ENCODE data around the gene INTS11.
A peak's percentile ranks its signal among the peaks of the same experiment; 100 is the strongest.

INTS11 gene

GRCh38 chr1:1287288-1288110 is 37.0 kb downstream of the INTS11 start:
- FAIRE-seq = no peak
- TF ChIP-seq POU2F2 (IDR thresholded peaks at IDR 0.05; ENCODE audit: low read depth, low read length) = no peak
- no peak for TF ChIP-seq PAX5 (IDR thresholded peaks at IDR 0.05; ENCODE audit: insufficient read depth, low read length, severe bottlenecking)
- no peak for DNase-seq (ENCODE audit: insufficient read length, low spot score)

DNA sequence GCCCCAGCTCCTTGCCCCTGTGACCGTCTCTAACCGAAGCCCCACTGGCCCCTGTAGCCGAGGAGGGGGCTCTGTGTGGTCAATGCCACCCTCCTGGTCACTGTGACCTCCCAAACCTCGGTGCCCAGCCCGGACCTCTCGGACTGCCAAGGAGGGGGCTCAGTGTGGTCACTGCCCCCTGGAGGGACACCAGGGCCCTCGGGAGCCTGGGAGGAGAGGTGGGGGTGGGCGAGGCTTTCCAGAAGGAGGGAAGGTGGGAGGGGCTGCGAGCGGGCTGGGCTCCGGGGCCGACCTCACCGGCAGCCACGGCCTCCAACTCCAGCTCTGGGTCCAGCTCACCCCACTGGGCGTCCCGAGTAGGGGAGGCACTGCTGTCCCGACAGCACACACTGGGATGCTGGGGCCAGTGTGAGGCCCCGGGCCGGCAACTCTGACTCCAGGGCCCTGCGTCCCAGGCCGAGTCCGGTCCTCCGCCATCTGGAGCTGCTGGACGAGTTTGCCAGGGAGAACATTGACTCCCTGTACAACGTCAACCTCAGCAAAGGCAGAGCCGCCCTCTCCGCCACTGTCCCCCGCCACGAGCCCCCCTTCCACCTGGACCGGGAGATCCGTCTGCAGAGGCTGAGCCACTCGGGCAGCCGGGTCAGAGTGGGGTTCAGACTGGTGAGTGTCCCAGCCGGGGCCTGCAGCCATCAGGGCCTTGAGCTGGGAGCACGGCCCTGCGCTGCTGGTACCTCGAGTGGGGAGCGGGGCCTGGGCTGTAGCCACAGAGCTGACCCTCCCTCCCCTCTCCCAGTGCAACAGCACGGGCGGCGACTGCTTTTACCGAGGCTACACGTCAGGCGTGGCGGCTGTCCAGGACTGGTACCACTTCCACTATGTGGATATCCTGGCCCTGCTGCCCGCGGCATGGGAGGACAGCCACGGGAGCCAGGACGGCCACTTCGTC is 37.9 kb downstream of the INTS11 start:
- TF ChIP-seq POLR2AphosphoS5 (IDR thresholded peaks at IDR 0.05; ENCODE audit: low read depth, low read length) (no peak), TAF1 (IDR thresholded peaks at IDR 0.05; ENCODE audit: low read depth, low read length) (no peak)
- DNase-seq (ENCODE audit: insufficient read length, low spot score) (no peak), FAIRE-seq (no peak)

DNA sequence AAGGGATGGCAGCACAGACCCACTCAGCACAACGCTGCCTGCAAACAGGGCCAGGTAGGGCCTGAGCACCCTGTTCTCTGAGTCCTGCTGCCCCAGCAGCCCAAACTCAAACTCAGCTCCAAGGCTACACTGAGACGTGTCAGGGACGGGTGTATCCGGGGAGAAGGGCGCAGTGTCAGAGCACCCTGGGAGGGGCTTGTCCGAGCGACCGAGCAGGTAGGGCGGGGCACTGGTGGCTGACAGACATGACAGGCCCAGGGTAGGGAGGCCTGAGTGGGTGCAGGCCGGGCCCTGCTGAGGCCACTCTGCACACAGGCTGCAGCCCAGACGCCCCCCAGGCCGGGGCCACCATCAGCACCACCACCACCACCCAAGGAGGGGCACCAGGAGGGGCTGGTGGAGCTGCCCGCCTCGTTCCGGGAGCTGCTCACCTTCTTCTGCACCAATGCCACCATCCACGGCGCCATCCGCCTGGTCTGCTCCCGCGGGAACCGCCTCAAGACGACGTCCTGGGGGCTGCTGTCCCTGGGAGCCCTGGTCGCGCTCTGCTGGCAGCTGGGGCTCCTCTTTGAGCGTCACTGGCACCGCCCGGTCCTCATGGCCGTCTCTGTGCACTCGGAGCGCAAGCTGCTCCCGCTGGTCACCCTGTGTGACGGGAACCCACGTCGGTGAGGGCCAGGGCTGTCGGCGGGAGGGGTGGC is 38.7 kb downstream of the INTS11 start:
- no peak for TF ChIP-seq TAF1 (IDR thresholded peaks at IDR 0.05; ENCODE audit: low read depth, low read length)
- TF ChIP-seq POLR2A (IDR thresholded peaks at IDR 0.05; ENCODE audit: low read depth, low read length) = no peak
- no peak for TF ChIP-seq SPI1 (IDR thresholded peaks at IDR 0.05; ENCODE audit: low read depth, low read length)
- TF ChIP-seq PAX5 (IDR thresholded peaks at IDR 0.05; ENCODE audit: insufficient read depth, low read length, severe bottlenecking) = no peak
- no peak for TF ChIP-seq POLR2AphosphoS5 (IDR thresholded peaks at IDR 0.05; ENCODE audit: low read depth, low read length)
- TF ChIP-seq POU2F2 (IDR thresholded peaks at IDR 0.05; ENCODE audit: low read depth, low read length) = no peak
- DNase-seq (ENCODE audit: insufficient read length, low spot score) (no peak), FAIRE-seq (no peak)

GRCh38 chr1:1285102-1285571 is 39.3 kb downstream of the INTS11 start:
- FAIRE-seq (no peak), DNase-seq (ENCODE audit: insufficient read length, low spot score) (no peak)
- no peak for TF ChIP-seq POLR2AphosphoS5 (IDR thresholded peaks at IDR 0.05; ENCODE audit: low read depth, low read length)
- TF ChIP-seq PAX5 (IDR thresholded peaks at IDR 0.05; ENCODE audit: insufficient read depth, low read length, severe bottlenecking) = no peak
- no peak for TF ChIP-seq SPI1 (IDR thresholded peaks at IDR 0.05; ENCODE audit: low read depth, low read length)
- TF ChIP-seq POLR2A (IDR thresholded peaks at IDR 0.05; ENCODE audit: low read depth, low read length) = no peak
- no peak for TF ChIP-seq TAF1 (IDR thresholded peaks at IDR 0.05; ENCODE audit: low read depth, low read length)
- TF ChIP-seq POU2F2 (IDR thresholded peaks at IDR 0.05; ENCODE audit: low read depth, low read length) = no peak

DNA sequence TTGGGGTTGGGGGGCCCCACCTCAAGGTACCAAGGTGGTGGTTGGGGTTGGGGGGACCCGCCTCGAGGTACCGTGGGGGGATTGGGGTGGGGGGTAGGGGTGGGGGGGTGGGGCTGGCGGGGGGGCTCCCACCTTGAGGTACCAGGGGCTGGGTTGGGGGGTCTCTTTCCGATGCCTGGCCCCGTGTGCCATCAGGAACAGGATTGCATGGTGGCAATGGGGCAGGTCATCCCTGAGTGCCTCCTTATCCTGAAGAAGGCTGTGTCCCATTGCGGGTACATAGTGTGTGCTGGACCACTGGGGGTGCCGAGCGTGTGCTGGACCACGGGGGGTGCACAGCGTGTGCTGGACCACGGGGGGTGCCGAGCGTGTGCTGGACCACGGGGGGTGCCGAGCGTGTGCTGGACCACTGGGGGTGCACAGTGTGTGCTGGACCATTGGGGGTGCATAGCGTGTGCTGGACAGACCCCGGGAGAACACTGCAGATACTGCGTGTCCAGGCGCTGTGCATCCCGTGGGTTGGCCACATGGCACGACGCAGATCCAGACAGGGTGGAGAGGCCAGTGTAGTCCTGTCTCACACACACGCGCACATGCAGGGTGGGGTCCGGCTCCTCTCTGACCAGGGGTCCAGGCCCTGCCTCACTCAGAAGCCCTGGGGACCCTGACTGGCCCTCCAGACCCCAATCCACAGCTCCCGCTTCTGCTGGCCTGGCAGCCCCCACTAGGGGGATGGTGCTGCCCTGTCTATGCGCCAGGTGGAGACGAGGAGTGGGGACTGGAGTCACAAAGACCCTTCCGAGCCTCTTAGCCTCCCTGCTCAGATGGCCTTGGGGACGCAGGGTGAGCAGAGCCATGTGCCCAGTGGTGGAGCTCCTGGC is 40.0 kb downstream of the INTS11 start:
- no peak for TF ChIP-seq TAF1 (IDR thresholded peaks at IDR 0.05; ENCODE audit: low read depth, low read length)
- DNase-seq (ENCODE audit: insufficient read length, low spot score) (no peak), FAIRE-seq (no peak)

- no peak for DNase-seq (ENCODE audit: insufficient read length, low spot score)
- TF ChIP-seq PAX5 (IDR thresholded peaks at IDR 0.05; ENCODE audit: insufficient read depth, low read length, severe bottlenecking) (peak; percentile 26), POU2F2 (IDR thresholded peaks at IDR 0.05; ENCODE audit: low read depth, low read length) (no peak)
- no peak for FAIRE-seq
These were observed 40.6 kb downstream of the INTS11 start for GRCh38 chr1:1283821-1284220.

DNA sequence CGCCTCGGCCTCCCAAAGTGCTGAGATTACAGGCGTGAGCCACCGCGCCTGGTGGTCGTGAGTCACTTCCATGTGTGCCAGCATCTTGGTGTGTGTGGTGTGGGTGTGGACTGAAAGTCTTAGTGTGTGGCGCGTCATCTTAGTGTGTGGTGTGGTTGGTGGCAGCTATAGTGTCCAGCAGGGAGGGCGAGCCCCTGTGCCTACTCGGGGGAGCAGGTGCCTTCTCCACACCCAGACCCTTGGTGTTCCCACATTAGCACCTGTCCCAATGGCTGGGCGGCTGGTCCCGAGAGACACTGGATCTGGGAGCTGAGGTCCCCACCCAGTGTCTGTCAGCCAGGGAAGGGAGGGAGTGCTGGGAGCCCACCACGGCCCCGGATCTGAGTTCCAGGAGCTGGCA is 41.5 kb downstream of the INTS11 start:
- TF ChIP-seq POU2F2 (IDR thresholded peaks at IDR 0.05; ENCODE audit: low read depth, low read length) (no peak), PAX5 (IDR thresholded peaks at IDR 0.05; ENCODE audit: insufficient read depth, low read length, severe bottlenecking) (no peak), TAF1 (IDR thresholded peaks at IDR 0.05; ENCODE audit: low read depth, low read length) (no peak), POLR2A (IDR thresholded peaks at IDR 0.05; ENCODE audit: low read depth, low read length) (no peak), SPI1 (IDR thresholded peaks at IDR 0.05; ENCODE audit: low read depth, low read length) (no peak), POLR2AphosphoS5 (IDR thresholded peaks at IDR 0.05; ENCODE audit: low read depth, low read length) (no peak)
- FAIRE-seq = no peak

GRCh38 chr1:1281533-1282321 is 42.7 kb downstream of the INTS11 start:
- no peak for DNase-seq (ENCODE audit: insufficient read length, low spot score)
- no peak for FAIRE-seq
- TF ChIP-seq SPI1 (IDR thresholded peaks at IDR 0.05; ENCODE audit: low read depth, low read length) = no peak
- TF ChIP-seq POLR2AphosphoS5 (IDR thresholded peaks at IDR 0.05; ENCODE audit: low read depth, low read length) = no peak
- TF ChIP-seq POLR2A (IDR thresholded peaks at IDR 0.05; ENCODE audit: low read depth, low read length) = no peak
- no peak for TF ChIP-seq PAX5 (IDR thresholded peaks at IDR 0.05; ENCODE audit: insufficient read depth, low read length, severe bottlenecking)
- no peak for TF ChIP-seq POU2F2 (IDR thresholded peaks at IDR 0.05; ENCODE audit: low read depth, low read length)
- no peak for TF ChIP-seq TAF1 (IDR thresholded peaks at IDR 0.05; ENCODE audit: low read depth, low read length)

More for the DNA sequence above, 41.5 kb downstream of the INTS11 start:
- no peak for DNase-seq (ENCODE audit: insufficient read length, low spot score)

All from GM12891 (cell line).